T-helper 2 cell treated with Interferon-gamma antibody and Interleukin-4, amounts not matched to agents 5 μg/mL and 100 μg/mL, for 36 hours (primary cell): ENCODE measurements around the gene KRI1.
"Not testable (repeated sequence)": the region's sequence is repeated elsewhere in the genome, so short reads cannot be mapped to it uniquely, and the experiment has no call there.

Experiments
- DNase-seq: peaks from one replicate; pipeline ENCODE4 v3.0.0; 2021; ENCODE audit warnings: low spot score
- H3K27ac Mint-ChIP-seq: one replicate; pipeline ENCODE4 v1.8.0; 2021; ENCODE audit warnings: mild to moderate bottlenecking, mixed read lengths
- H3K27me3 Mint-ChIP-seq: one replicate; pipeline ENCODE4 v1.8.0; 2021; ENCODE audit warnings: low read depth, mixed read lengths
- H3K36me3 Mint-ChIP-seq: one replicate; pipeline ENCODE4 v1.8.0; 2021; ENCODE audit warnings: low read depth, mixed read lengths
- H3K4me1 Mint-ChIP-seq: one replicate; pipeline ENCODE4 v1.8.0; 2021; ENCODE audit warnings: low read depth, mixed read lengths
- H3K4me3 Mint-ChIP-seq: one replicate; pipeline ENCODE4 v1.8.0; 2022; ENCODE audit warnings: mild to moderate bottlenecking, moderate library complexity, mixed read lengths
- H3K9me3 Mint-ChIP-seq: one replicate; pipeline ENCODE4 v1.8.0; 2021; ENCODE audit warnings: mixed read lengths

Gene KRI1

GRCh38 chr19:10532457-10532856 is 33.4 kb downstream of the KRI1 start:
- H3K4me3 Mint-ChIP-seq = no peak overlapping the region
- no peak overlapping the region for H3K27ac Mint-ChIP-seq
- peaks cover 8% of the 10 kb centered on the region for H3K9me3 Mint-ChIP-seq
- H3K27me3 Mint-ChIP-seq = peaks cover 8% of the 10 kb centered on the region
- H3K4me1 Mint-ChIP-seq = no peaks in the 10 kb centered on the region
- no peak for DNase-seq
- H3K36me3 Mint-ChIP-seq = no peaks in the 10 kb centered on the region

GRCh38 chr19:10526887-10527286 is 38.9 kb downstream of the KRI1 start:
- DNase-seq, H3K27me3 Mint-ChIP-seq, H3K4me1 Mint-ChIP-seq, H3K36me3 Mint-ChIP-seq, H3K27ac Mint-ChIP-seq, H3K4me3 Mint-ChIP-seq, H3K9me3 Mint-ChIP-seq: not testable (repeated sequence)

GRCh38 chr19:10525636-10526035 is 40.2 kb downstream of the KRI1 start:
- Mint-ChIP-seq H3K27ac (no peak overlapping the region), H3K4me3 (no peak overlapping the region), H3K27me3 (peaks cover 6% of the 10 kb centered on the region), H3K4me1 (no peaks in the 10 kb centered on the region), H3K9me3 (no peaks in the 10 kb centered on the region), H3K36me3 (no peaks in the 10 kb centered on the region)
- no peak for DNase-seq

GRCh38 chr19:10523135-10523636 is 42.6 kb downstream of the KRI1 start:
- no peak overlapping the region for H3K4me3 Mint-ChIP-seq
- H3K36me3 Mint-ChIP-seq = no peaks in the 10 kb centered on the region
- H3K27ac Mint-ChIP-seq = no peak overlapping the region
- H3K9me3 Mint-ChIP-seq = no peaks in the 10 kb centered on the region
- DNase-seq = no peak
- H3K4me1 Mint-ChIP-seq = peaks cover 12% of the 10 kb centered on the region
- peaks cover 26% of the 10 kb centered on the region for H3K27me3 Mint-ChIP-seq

GRCh38 chr19:10521461-10522171 is 44.2 kb downstream of the KRI1 start:
- H3K4me1 Mint-ChIP-seq = peaks cover 18% of the 10 kb centered on the region
- peaks cover 33% of the 10 kb centered on the region for H3K27me3 Mint-ChIP-seq
- no peak overlapping the region for H3K4me3 Mint-ChIP-seq
- H3K36me3 Mint-ChIP-seq = no peaks in the 10 kb centered on the region
- no peaks in the 10 kb centered on the region for H3K9me3 Mint-ChIP-seq
- DNase-seq = no peak
- no peak overlapping the region for H3K27ac Mint-ChIP-seq

- no peaks in the 10 kb centered on the region for H3K36me3 Mint-ChIP-seq
- no peaks in the 10 kb centered on the region for H3K9me3 Mint-ChIP-seq
- peaks cover 19% of the 10 kb centered on the region for H3K4me1 Mint-ChIP-seq
- H3K27me3 Mint-ChIP-seq = peaks cover 41% of the 10 kb centered on the region
- DNase-seq = no peak
- no peak overlapping the region for H3K27ac Mint-ChIP-seq
- no peak overlapping the region for H3K4me3 Mint-ChIP-seq
These were observed 45.0 kb downstream of the KRI1 start for GRCh38 chr19:10520652-10521318.

- no peaks in the 10 kb centered on the region for H3K36me3 Mint-ChIP-seq
- H3K9me3 Mint-ChIP-seq = no peaks in the 10 kb centered on the region
- peaks cover 19% of the 10 kb centered on the region for H3K4me1 Mint-ChIP-seq
- H3K27me3 Mint-ChIP-seq = peaks cover 53% of the 10 kb centered on the region
- DNase-seq = no peak
- H3K4me3 Mint-ChIP-seq = peak overlapping the region; percentile 55
- H3K27ac Mint-ChIP-seq = peak overlapping the region; percentile 41
These were observed 46.4 kb downstream of the KRI1 start for GRCh38 chr19:10519421-10519820.

- H3K4me1 Mint-ChIP-seq = peaks cover 20% of the 10 kb centered on the region
- peak overlapping the region; percentile 55 for H3K4me3 Mint-ChIP-seq
- H3K27me3 Mint-ChIP-seq = peaks cover 58% of the 10 kb centered on the region
- H3K27ac Mint-ChIP-seq = no peak overlapping the region
- no peak for DNase-seq
- H3K36me3 Mint-ChIP-seq = no peaks in the 10 kb centered on the region
- no peaks in the 10 kb centered on the region for H3K9me3 Mint-ChIP-seq
These were observed 47.1 kb downstream of the KRI1 start for GRCh38 chr19:10518444-10519361.

- no peak overlapping the region for H3K27ac Mint-ChIP-seq
- no peak for DNase-seq
- H3K27me3 Mint-ChIP-seq = peaks cover 65% of the 10 kb centered on the region
- no peaks in the 10 kb centered on the region for H3K36me3 Mint-ChIP-seq
- H3K9me3 Mint-ChIP-seq = no peaks in the 10 kb centered on the region
- H3K4me1 Mint-ChIP-seq = peaks cover 20% of the 10 kb centered on the region
- peak overlapping the region; percentile 49 for H3K4me3 Mint-ChIP-seq
These were observed 47.9 kb downstream of the KRI1 start for GRCh38 chr19:10517760-10518443.

GRCh38 chr19:10517361-10517759 is 48.5 kb downstream of the KRI1 start, which contains the start of gene S1PR5:
S1PR5 (minus strand) TSS chr19:10517447; CDS start chr19:10515011, 2,436 bp downstream.
- H3K36me3 Mint-ChIP-seq = no peaks in the 10 kb centered on the region
- no peak for DNase-seq
- H3K4me1 Mint-ChIP-seq = peaks cover 20% of the 10 kb centered on the region
- H3K9me3 Mint-ChIP-seq = no peaks in the 10 kb centered on the region
- no peak within 1 kb of the TSS for H3K27ac Mint-ChIP-seq
- peak within 1 kb of the TSS; percentile 49 for H3K4me3 Mint-ChIP-seq
- peaks cover 69% of the 10 kb centered on the region for H3K27me3 Mint-ChIP-seq

- H3K27me3 Mint-ChIP-seq = peaks cover 68% of the 10 kb centered on the region
- H3K36me3 Mint-ChIP-seq = no peaks in the 10 kb centered on the region
- H3K4me1 Mint-ChIP-seq = peaks cover 20% of the 10 kb centered on the region
- peak overlapping the region; percentile 39 for H3K4me3 Mint-ChIP-seq
- DNase-seq = no peak
- H3K9me3 Mint-ChIP-seq = no peaks in the 10 kb centered on the region
- no peak overlapping the region for H3K27ac Mint-ChIP-seq
These were observed 49.0 kb downstream of the KRI1 start for GRCh38 chr19:10516671-10517286.

- no peak overlapping the region for H3K27ac Mint-ChIP-seq
- no peaks in the 10 kb centered on the region for H3K36me3 Mint-ChIP-seq
- H3K9me3 Mint-ChIP-seq = no peaks in the 10 kb centered on the region
- no peak overlapping the region for H3K4me3 Mint-ChIP-seq
- peaks cover 69% of the 10 kb centered on the region for H3K27me3 Mint-ChIP-seq
- no peak for DNase-seq
- H3K4me1 Mint-ChIP-seq = peaks cover 20% of the 10 kb centered on the region
These were observed 49.8 kb downstream of the KRI1 start for GRCh38 chr19:10516064-10516385.
